HPDE6-E6E7 (cell line): ENCODE data around the gene SMYD4.
"Not testable (repeated sequence)": the region's sequence is repeated elsewhere in the genome, so short reads cannot be mapped to it uniquely, and the experiment has no call there.

ENCODE experiments used
- DNase-seq: peaks from one replicate; pipeline ENCODE4 v3.0.0; 2011; ENCODE audit warnings: missing footprints; ENCODE audit errors: extremely low spot score

SMYD4 gene

GRCh38 chr17:1755827-1756262 lies 73.9 kb downstream of the SMYD4 start:
- no peak for DNase-seq

DNA sequence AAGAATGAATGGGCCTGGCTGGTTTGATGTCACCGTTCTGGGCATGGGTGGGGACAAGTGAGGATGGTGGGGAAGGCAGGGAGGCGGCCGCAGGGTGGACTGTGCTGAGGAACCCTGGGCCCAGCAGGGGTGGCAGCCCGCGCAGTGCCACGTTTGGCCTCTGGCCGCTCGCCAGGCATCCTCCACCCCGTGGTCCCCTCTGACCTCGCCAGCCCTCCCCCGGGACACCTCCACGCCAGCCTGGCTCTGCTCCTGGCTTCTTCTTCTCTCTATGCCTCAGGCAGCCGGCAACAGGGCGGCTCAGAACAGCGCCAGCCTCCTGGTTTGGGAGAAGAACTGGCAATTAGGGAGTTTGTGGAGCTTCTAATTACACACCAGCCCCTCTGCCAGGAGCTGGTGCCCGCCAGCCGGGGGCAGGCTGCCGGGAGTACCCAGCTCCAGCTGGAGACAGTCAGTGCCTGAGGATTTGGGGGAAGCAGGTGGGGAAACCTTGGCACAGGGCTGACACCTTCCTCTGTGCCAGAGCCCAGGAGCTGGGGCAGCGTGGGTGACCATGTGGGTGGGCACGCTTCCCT lies 74.4 kb downstream of the SMYD4 start:
- no peak for DNase-seq

GRCh38 chr17:1754430-1755112 lies 75.1 kb downstream of the SMYD4 start:
- DNase-seq, result no peak

GRCh38 chr17:1753767-1754429 lies 75.8 kb downstream of the SMYD4 start:
- no peak for DNase-seq

DNA sequence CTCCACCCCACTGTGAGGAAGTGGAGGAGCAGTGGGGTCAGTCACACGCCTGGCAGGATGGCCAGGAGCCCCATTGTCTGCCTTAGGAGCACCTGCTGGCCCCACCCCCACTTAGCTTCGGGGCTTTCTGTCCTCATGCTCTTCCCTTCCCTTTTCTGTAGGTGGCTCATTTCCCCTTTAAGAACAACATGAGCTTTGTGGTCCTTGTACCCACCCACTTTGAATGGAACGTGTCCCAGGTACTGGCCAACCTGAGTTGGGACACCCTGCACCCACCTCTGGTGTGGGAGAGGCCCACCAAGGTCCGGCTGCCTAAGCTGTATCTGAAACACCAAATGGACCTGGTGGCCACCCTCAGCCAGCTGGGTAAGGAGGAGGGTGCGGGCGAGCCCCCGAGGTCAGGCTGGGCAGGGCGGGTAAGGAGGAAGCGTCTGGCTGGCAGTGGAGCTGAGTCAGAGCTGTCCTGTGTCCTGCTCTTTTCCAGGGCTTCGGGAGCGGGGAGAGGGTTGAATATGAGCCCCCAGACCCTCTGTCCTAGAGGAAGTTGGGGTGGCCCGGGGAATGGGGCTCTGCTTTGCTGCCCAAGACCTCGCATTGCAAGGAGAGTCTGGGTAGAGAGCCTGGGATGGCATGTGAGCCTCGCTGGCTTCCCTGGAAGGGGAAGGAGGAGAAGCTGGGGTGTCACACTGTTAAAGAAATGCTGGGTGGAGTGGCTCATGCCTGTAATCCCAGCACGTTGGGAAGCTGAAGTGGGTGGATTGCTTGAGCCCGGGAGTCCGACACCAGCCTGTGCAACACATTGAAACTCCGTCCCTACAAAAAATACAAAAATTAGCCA lies 77.1 kb downstream of the SMYD4 start:
- peak; percentile 65 for DNase-seq

- DNase-seq, result no peak
These were observed 79.1 kb downstream of the SMYD4 start for GRCh38 chr17:1750628-1751027.

DNA sequence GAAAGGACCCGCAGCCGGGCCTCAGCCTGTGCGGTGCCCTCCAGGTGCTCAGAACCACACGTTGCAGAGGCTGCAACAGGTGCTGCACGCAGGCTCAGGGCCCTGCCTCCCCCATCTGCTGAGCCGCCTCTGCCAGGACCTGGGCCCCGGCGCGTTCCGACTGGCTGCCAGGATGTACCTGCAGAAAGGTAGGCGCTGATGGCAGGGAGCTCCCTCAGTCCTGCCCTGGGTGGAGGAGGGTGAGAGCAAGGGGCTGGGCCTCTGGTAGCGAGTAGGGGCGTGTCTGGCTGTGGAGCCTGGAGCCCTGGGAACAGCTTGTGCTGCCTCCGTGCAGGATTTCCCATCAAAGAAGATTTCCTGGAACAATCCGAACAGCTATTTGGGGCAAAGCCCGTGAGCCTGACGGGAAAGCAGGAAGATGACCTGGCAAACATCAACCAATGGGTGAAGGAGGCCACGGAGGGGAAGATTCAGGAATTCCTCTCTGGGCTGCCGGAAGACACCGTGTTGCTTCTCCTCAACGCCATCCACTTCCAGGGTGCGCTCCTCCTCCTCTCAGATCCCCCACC lies 82.6 kb downstream of the SMYD4 start:
- peak; percentile 72 for DNase-seq

GRCh38 chr17:1745513-1746020 lies 84.1 kb downstream of the SMYD4 start:
- DNase-seq, result no peak

DNA sequence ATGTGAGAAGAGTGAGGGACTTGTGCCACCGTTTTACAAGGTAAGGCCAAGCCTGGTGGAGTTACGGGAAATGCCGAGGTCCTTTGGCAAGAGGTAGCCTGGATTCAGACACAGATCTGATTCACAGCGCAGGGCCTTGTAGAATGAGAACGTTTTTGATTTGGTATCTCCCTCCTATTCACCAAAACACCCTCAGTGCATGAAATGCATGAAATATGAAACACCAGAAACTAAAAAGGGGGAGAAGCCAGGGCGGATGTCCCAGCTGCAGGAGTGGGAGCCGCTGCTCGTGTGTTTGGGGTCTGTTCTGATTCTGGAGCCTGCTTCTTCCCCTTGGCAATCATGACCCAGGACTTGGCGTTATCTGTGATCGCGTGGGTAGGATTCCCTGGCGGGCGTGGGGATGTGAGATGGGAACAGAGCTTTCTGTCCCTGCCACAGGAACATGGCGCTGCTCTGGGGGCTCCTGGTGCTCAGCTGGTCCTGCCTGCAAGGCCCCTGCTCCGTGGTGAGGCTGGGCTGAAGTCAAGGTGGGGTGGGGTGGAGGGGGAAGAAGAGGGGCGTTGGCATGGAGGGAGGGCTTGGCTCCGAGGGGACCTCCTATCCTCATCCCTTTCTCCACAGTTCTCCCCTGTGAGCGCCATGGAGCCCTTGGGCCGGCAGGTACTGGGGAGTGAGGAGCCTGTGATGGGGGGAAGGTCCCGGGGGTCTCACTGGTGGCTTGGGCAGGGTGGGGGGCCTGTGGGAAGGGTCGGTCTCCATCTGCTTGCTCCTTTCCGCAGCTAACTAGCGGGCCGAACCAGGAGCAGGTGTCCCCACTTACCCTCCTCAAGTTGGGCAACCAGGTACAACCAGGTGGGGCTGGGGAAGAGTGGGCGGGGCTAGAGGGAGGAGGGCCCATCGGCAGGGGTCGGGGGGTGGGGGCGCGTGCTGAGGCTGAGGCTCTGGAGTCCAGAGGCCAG lies 84.9 kb downstream of the SMYD4 start:
- DNase-seq, result no peak

DNA sequence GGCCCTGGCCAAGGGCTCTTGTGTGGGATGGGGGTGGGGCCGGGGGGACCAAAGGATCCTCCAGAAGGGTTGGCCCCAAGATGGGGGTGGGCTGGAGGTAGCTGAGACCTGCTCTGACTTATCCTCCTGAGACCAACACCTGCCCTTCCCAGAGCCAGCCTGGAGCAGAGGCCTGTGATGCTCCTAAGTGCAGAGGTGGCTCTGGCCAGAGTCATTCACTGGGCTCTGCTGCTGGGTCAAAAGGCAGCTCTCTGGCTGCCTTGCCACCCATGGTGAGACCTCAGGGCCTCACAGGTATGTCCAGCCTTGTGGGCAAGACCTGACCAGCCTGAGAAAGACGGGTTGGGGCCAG lies 86.6 kb downstream of the SMYD4 start:
- no peak for DNase-seq

GRCh38 chr17:1742371-1743087 lies 87.2 kb downstream of the SMYD4 start, which contains the start of gene SERPINF2:
TSS of gene SERPINF2 (plus strand) at chr17:1742871. CDS start at chr17:1744996, 2,125 bp downstream.
- DNase-seq, result no peak

- DNase-seq, result not testable (repeated sequence)
These were observed 87.8 kb downstream of the SMYD4 start for GRCh38 chr17:1741899-1742298.

DNA sequence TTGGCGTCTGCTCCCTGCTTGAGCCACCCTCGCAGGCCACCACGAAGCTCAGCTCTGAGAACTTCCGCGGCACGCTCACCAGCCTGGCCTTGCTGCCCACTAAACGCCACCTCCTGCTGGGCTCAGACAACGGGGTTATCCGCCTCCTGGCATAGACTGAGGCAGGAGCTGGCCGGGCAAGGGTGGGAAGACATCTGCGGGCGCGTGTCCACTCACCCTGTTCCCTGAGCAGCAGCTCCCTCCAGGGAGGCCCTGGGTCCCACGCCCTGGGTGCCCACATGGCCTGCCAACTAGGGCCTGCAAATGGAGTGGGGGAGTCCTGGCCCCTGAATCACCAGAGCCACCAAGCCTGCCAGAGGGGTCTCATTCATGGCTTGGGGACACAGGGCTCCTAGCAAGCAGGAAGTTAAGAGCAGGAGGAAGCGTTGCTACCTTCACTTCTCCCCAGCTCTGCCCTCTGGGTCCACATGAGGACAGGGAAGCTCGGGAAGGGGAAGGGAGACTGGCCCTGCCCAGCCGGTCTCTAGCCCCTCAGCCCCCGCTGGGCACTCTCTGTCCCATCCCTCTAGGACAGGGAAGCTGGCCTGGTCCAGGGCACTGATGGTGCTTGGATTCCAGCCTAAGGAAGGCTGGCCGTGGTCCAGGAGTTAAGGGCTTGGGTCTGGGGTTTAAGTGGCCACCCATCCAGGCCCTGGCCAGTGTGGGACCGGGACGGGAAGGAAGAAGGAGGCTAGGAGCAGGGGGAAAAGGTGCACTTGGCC lies 92.0 kb downstream of the SMYD4 start:
- no peak for DNase-seq

DNA sequence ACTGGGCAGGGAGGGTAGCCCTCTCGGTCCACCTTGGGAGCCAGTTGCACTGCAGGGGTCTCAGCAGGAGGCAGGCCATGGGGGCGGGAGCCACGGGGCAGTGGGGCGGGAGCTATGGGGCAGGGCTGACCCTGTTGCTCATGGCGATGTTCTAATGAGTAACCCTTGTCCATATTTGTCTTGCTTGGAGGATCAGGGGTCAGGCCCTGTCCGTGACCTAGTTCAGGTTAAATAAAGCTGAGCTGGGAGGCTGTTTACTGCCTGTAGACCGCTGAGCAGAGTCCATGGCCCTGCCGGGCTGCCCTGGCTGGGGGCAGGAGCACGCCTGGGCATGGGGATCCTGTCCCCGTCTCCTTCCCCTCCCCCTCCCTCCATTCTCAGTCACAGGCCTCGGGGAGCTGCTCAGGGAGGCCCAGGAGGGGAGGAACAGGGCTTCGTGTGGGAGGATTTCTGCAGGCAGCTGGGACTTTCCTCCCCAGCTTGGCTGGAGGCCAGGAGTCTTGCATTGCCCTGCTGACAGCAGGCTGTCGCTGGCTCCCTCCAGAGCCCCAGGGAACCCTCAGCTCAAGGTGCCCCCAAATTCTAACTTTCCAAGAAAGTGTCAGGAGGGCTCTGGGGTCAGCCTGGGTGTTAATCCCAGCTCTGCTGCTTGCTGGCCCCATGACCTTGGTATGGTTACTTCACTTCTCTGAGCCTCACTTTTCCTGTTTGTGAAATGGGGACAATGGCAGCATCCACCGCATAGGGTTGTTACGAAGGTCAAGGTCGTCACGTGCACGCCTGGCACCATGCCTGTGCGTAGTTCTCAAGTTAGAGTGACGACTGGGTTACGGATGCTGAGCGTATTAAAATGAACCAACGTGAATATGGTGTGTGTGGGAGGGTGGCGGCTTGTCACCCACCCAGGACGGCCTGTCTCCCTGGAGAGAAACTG lies 93.1 kb downstream of the SMYD4 start:
- DNase-seq, result no peak

DNA sequence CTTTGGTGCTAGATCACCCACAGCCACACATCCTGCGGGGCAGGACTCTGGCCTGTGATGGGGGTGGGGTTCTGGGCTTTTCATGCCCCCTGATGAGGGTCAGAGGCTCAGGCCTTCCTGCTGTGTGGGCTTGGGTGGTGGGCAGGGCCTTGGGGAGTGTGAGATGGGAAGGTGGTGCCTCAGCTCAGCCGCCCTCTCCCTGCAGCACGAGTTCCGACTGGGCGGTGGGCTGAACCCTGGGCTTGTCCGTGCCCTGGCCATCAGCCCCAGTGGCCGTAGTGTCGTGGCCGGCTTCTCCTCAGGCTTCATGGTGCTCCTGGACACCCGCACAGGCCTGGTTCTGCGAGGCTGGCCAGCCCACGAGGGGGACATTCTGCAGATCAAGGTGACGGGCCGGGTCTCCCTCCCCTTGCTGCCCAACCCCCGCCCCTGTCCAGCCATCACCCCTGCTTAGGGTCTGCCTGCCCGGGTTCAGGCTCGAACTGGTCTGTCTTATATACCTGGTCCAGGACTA lies 93.8 kb downstream of the SMYD4 start:
- no peak for DNase-seq

- DNase-seq, result no peak
These were observed 94.3 kb downstream of the SMYD4 start for GRCh38 chr17:1735418-1735817.

GRCh38 chr17:1733759-1734158 lies 95.9 kb downstream of the SMYD4 start:
- no peak for DNase-seq

DNA sequence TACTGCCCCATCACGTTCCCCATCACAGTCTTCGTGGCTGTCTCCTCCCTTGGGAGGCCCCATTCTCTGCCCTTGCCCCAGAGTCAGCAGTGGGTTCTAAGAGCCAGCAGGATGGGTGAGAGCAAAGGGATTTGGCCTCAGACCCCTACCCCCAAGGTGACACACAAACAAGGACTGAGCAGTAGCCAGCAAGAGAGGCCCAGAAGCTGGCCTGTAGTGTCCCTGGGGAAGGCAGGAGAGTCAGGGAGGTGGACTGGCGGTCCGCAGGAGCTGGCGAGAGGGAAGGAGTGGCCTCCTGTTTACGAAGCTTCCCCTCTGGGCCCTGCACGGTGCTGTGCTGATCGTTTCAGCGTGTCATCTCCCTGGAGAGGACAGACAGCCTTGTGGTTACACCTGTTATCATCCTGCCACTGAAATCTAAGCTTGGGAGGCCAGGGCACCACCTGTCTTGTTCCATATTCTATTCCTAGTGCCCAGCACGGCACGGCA lies 96.8 kb downstream of the SMYD4 start:
- no peak for DNase-seq
